LoVo (cell line): ENCODE results near the gene MSANTD1.

ENCODE experiments used
- DNase-seq: peaks from one replicate; pipeline ENCODE4 v3.0.0-alpha.2; 2016; ENCODE audit warnings: low spot score

The MSANTD1 gene

DNA sequence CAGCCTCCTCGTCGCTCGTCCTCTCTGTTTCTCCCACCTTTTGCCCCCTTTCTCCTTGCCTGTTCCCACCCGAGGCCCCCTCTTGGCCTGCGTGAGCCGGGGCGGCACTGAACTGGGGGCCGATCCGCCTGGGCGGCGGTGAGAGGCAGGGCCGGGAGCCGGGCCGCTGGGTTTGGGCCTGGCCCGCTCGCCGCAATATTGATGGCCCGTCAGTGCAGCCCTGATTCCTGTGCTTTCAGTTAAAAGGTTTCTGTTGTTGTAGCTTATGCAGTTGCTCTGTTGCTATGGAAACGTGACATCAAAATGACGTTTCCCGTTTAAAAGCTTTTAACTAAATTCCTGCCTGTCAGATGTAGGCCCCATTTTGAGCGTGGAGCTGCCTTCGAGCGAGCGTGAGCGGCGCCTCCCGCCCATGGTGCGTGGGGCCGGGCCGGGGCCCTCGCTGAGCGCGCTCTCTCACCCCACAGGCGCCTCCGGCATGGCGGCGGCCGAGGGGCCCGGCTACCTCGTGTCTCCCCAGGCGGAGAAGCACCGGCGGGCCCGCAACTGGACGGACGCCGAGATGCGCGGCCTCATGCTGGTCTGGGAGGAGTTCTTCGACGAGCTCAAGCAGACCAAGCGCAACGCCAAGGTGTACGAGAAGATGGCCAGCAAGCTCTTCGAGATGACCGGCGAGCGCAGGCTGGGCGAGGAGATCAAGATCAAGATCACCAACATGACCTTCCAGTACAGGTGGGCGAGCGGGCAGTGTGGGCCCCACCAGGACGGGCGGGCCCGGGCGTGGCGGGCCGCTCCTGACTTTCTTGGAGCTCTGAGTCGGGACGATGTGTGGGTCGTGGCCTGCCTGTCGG is at the start of gene MSANTD1:
Gene MSANTD1 (plus strand): TSS at position 349 of the 851 bp plus-strand sequence. CDS start 64 bp downstream, at position 413.
- no peak for DNase-seq

GRCh38 chr4:3199653-3200422 is 49.1 kb upstream of the MSANTD1 start:
- no peak for DNase-seq

GRCh38 chr4:3200423-3201090 is 48.4 kb upstream of the MSANTD1 start:
- DNase-seq: no peak

DNA sequence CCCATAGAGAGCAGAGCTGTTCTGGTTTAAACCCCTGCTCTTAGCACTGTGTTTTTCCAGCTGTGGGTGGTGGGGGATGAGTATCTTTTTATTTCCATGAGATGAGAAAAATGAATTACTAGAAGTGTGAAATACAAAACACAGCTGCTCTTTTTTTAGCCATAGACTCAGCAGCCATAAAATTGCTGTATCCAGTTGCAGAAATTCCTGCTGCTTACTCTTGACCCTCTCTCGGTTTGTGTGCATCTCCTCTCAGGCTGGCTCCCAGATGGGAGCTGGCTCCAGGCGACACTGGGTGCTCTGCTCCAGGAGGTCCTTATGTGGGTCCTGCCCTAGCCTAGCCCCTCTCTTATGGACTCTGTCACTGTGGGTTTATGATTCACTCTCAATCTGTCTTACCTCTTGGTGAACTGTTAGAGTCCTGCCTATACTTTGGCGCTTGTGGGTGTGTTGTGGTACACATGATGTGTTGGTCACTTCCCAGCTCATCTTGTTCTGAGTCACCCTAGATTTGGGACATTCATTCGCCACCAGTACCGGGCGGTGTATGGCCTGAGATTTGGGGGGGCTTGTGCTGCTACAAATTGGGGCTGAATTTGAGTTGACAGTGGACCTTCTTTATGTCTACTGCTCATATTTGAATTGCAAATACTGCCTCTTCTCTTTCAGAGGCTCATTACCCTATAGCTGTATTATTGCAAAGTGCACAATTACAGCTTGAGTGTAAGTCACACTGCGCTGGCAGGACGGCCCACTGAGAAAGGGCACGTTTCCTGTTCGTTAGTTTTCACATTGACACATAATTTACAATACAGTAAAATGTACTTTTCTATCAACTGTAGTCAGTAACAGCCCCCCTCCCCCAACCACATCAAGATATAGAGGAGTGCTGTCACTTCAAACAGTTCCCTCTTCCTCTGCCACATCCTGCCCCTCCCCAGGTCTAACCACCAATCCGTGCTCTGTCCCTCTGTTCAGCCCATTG is 46.9 kb upstream of the MSANTD1 start:
- no peak for DNase-seq

GRCh38 chr4:3202836-3203820 is 45.8 kb upstream of the MSANTD1 start:
- no peak for DNase-seq

DNA sequence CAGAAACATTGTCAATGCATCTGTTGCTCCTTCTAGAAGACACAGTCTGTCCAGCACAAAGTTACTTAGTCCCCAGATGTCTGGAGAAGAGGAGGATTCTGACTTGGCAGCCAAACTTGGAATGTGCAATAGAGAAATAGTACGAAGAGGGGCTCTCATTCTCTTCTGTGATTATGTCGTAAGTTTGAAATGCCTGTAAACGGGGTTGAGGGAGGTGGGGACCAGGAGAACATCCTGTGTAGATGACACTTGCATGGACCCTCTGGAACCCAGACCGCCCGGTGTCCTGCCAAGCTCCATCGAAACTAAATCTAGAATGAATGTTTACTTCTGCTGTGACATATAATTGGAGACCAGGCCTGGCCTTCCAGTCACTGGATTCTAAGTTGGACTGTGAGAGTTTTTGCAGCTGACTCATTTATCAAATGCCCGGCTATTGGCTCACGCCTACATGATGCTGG is 45.0 kb upstream of the MSANTD1 start:
- no peak for DNase-seq

DNA sequence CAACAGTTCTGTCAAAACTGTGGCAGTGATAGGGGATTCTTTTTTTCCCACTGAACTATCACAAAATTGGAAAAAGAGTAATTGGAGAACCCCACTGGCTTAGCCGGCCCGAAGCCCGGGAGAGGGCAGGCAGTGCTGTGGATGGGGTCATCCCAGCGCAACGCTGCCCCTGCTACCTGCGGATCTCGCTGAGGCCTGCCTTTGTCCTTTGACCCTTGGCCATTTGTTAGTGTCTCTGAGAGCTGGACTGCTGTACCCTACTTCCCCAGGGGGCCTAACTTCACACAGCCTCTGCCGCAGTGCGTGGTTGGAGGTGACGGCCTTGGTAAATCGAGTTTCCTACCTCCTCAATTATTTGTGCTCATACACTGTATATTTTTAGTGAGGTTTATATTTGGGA is 43.0 kb upstream of the MSANTD1 start:
- DNase-seq: no peak

DNA sequence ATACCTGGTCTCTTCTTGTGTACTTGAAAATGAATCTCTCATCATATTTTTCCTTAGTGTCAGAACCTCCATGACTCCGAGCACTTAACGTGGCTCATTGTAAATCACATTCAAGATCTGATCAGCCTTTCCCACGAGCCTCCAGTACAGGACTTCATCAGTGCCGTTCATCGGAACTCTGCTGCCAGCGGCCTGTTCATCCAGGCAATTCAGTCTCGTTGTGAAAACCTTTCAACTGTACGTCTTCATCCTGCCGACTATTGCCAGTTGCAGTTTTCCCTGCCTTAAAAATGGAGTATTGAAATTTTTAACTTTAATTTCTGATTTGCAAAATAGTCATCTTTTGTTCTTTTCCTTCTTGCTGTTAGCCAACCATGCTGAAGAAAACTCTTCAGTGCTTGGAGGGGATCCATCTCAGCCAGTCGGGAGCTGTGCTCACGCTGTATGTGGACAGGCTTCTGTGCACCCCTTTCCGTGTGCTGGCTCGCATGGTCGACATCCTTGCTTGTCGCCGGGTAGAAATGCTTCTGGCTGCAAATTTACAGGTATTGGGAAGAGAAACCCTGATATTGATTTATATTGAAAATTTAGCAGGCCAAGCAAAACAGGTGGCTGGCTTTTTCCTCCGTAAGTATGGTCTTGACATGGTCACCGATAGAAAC is 42.4 kb upstream of the MSANTD1 start:
- no peak for DNase-seq

GRCh38 chr4:3207531-3208037 is 41.4 kb upstream of the MSANTD1 start:
- DNase-seq: no peak

DNA sequence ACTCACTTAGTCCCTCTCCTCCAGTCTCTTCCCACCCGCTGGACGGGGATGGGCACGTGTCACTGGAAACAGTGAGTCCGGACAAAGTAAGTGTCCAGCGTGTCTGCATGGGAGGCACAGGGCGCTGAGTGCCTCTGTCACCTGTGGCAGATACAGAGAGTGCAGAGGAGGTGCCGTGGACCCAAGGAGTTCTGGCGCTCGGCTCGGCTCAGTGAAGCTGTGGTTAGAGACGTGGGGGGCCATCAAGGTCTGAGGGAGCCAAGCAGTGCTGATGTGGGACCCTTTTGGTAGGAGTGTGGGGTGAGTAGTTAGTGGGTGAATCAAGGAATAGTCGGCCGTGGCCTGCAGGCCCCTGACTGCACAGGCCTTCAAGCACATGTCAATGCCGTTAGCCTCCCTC is 40.1 kb upstream of the MSANTD1 start:
- no peak for DNase-seq

DNA sequence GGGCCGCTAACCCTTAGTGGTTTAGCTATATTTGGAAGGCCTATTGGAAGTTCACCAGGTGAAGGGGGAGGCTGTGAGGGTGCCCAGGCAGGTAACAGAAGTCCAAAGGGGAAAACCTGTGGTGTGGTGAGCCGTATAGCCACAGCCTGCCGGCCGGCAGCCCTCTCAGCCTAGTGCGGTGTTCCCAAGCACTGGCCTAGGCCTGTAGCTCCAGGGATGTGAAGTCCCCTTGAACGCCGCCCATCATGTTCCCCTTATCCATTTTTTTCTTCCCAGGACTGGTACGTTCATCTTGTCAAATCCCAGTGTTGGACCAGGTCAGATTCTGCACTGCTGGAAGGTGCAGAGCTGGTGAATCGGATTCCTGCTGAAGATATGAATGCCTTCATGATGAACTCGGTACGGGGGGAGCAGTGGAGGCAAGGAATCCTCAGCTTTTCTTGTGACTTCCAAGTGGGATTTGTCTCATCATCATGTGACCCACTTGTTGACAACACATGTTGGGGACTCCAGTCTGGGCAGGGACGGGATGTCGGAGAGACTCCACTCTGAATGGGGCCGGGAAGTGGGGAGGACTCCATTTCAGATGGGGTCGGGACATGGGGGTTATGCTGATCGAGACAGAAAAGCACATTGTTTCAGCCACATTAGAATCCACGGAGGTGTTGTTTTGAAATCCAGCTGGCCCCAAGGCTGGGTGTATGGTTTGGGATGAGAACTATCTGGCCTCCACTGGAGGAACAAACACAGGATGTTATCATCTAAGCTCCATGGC is 39.2 kb upstream of the MSANTD1 start:
- no peak for DNase-seq

DNA sequence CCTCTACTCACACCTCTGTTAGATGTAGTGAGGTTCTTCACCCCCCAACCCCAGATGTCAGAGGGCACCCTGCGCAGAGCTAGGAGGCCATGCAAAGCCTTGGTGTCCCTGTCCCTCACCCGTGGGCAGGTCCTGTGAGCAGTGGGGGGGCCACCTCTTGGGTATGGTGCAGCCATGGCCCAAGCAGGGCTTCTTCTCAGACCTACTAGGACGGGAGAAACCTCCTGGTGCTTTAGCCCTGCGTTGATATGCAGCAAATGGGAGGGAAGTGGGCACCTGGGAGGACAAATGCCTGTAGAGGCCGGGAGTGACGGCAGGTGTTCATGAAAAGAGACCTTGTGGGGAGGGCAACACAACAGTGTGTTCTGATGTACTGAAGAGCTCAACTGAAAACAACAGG is 38.5 kb upstream of the MSANTD1 start:
- DNase-seq: no peak

DNA sequence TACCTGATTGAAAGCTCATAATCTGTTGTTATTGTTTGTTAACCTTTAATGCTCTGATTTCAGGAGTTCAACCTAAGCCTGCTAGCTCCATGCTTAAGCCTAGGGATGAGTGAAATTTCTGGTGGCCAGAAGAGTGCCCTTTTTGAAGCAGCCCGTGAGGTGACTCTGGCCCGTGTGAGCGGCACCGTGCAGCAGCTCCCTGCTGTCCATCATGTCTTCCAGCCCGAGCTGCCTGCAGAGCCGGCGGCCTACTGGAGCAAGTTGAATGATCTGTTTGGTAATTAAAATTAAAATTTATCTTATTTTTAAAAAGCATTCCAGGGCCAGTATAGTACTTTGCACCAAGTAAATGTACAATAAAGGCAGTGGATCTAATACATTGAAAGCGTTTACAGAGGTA is 37.1 kb upstream of the MSANTD1 start:
- no peak for DNase-seq

GRCh38 chr4:3212391-3213105 is 36.4 kb upstream of the MSANTD1 start:
- no peak for DNase-seq

GRCh38 chr4:3213106-3213425 is 35.9 kb upstream of the MSANTD1 start:
- no peak for DNase-seq

DNA sequence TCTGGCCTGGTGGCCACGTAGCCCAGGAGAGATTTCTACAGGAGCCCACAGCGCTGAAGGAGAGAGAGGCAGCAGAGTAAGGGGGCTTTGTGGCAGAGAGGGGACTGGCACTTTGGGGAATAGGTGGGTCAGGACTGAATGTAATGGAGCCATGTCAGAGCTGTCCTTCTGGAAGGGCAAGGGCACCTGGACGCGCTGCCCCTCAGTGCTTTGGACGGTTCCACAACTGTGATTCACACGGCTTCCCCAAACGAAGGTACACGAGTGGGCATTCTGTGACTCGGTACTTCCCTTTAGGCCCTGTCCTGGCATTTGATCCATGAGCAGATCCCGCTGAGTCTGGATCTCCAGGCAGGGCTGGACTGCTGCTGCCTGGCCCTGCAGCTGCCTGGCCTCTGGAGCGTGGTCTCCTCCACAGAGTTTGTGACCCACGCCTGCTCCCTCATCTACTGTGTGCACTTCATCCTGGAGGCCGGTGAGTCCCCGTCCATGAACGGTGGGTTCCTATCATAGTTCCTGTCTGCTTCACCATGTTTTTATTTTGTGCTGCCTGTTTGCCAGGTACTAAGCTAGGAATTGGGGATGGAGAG is 35.2 kb upstream of the MSANTD1 start:
- no peak for DNase-seq

GRCh38 chr4:3215256-3215655 is 33.7 kb upstream of the MSANTD1 start:
- DNase-seq: no peak

GRCh38 chr4:3215733-3216132 is 33.2 kb upstream of the MSANTD1 start:
- DNase-seq: no peak
